SK-N-SH (cell line): ENCODE measurements around the gene DTX3L. TPM values are rescaled to one million over a fixed set of nuclear protein-coding genes. Genes with fewer than 3 reads are reported as not detected.
"Not testable (repeated sequence)": the region's sequence is repeated elsewhere in the genome, so short reads cannot be mapped to it uniquely, and the experiment has no call there.

Experiments
- CTCF ChIA-PET: fragments of 300-600, 350-600 bp; formaldehyde crosslinking; extraction: SDS; loops from one replicate; lab custom pipeline; 2021; lab: Yijun Ruan, JAX
- POLR2A ChIA-PET: fragments of 350-600 bp; sonication (Branson Sonifier 250); formaldehyde crosslinking; extraction: SDS; loops from one replicate; lab custom pipeline; 2020; ENCODE audit warnings: antibody characterized with exemption, inconsistent platforms; lab: Yijun Ruan, JAX
- DNase-seq: peaks from one replicate; pipeline ENCODE4 v3.0.0; 2012
- H2AFZ ChIP-seq: fragments of 200-600 bp; sonication (generic); 2 replicates; pipeline ENCODE4 v1.8.1; 2016; ENCODE audit warnings: antibody characterized with exemption, mild to moderate bottlenecking, low read depth
- H3F3A ChIP-seq: fragments of 200-600 bp; sonication (generic); replicated peaks from 2 replicates; pipeline ENCODE3; 2016; ENCODE audit warnings: antibody characterized with exemption, mild to moderate bottlenecking; ENCODE audit not compliant: insufficient read depth
- H3K27ac ChIP-seq, 2 experiments: fragments of 200-500 bp in 1 of 2; fragments of 200-600 bp in 1 of 2; sonication (Bioruptor generic) in 1 of 2; sonication (generic), shearing (Covaris generic) in 1 of 2; 2 replicates each; pipeline versions ENCODE4 v1.5.1 to v1.6.1; 2014 to 2016; ENCODE audit warnings: low read depth in 2 of 2, inconsistent platforms in 1 of 2, low read length in 1 of 2, mild to moderate bottlenecking in 1 of 2, mixed read lengths in 1 of 2
- H3K27me3 ChIP-seq: fragments of 200-600 bp; sonication (generic), shearing (Covaris generic); 2 replicates; pipeline ENCODE4 v1.6.1; 2016; ENCODE audit warnings: mixed run types; ENCODE audit not compliant: insufficient read depth
- H3K36me3 ChIP-seq, 2 experiments: fragments of 200-500 bp in 1 of 2; fragments of 200-600 bp in 1 of 2; sonication (Bioruptor generic) in 1 of 2; sonication (generic) in 1 of 2; replicated peaks in 1 of 2; 2 replicates each; pipeline versions ENCODE3 to v1.5.1; 2014 to 2016; ENCODE audit warnings: low read length in 1 of 2, mild to moderate bottlenecking in 1 of 2; ENCODE audit not compliant: insufficient read depth in 2 of 2, control insufficient read depth in 1 of 2
- H3K4me1 ChIP-seq, 2 experiments: fragments of 200-500 bp in 1 of 2; fragments of 200-600 bp in 1 of 2; sonication (Bioruptor generic) in 1 of 2; sonication (generic), shearing (Covaris generic) in 1 of 2; 2 replicates each; pipeline versions ENCODE4 v1.5.1 to v1.6.1; 2014 to 2016; ENCODE audit warnings: low read depth in 1 of 2, low read length in 1 of 2, mixed run types in 1 of 2; ENCODE audit not compliant: insufficient read depth in 2 of 2, control insufficient read depth in 1 of 2
- H3K4me2 ChIP-seq: fragments of 200-600 bp; sonication (generic), shearing (Covaris generic); 2 replicates; pipeline ENCODE4 v1.6.1; 2017; ENCODE audit warnings: mixed run types
- H3K4me3 ChIP-seq, 2 experiments: fragments of 200-500 bp in 1 of 2; fragments of 200-600 bp in 1 of 2; sonication (Bioruptor generic) in 1 of 2; sonication (generic), shearing (Covaris generic) in 1 of 2; 2 replicates each; pipeline versions ENCODE4 v1.5.1 to v1.8.1; 2014 to 2016; ENCODE audit warnings: low read depth in 2 of 2, inconsistent platforms in 1 of 2, low read length in 1 of 2, mild to moderate bottlenecking in 1 of 2, mixed read lengths in 1 of 2, moderate library complexity in 1 of 2
- H3K79me2 ChIP-seq: fragments of 200-600 bp; sonication (generic); 2 replicates; pipeline ENCODE4 v1.8.1; 2017; ENCODE audit warnings: mild to moderate bottlenecking; ENCODE audit not compliant: insufficient read depth
- H3K9ac ChIP-seq: fragments of 200-600 bp; sonication (generic); 2 replicates; pipeline ENCODE4 v1.6.1; 2017; ENCODE audit warnings: mixed run types
- H3K9me2 ChIP-seq: fragments of 200-600 bp; sonication (generic); 2 replicates; pipeline ENCODE4 v1.6.1; 2017; ENCODE audit warnings: mixed run types
- H3K9me3 ChIP-seq: fragments of 200-600 bp; sonication (generic); 2 replicates; pipeline ENCODE4 v1.6.1; 2017; ENCODE audit warnings: mixed run types, mild to moderate bottlenecking, moderate library complexity
- H4K20me1 ChIP-seq: fragments of 200-600 bp; sonication (generic); 2 replicates; pipeline ENCODE4 v1.6.1; 2017; ENCODE audit warnings: mild to moderate bottlenecking, mixed run types; ENCODE audit not compliant: insufficient read depth
- FOSL2 ChIP-seq: IDR thresholded peaks from 2 replicates; pipeline ENCODE4 v1.4.0; 2012; ENCODE audit warnings: low read depth, mild to moderate bottlenecking, moderate library complexity, borderline replicate concordance
- MAX ChIP-seq: IDR thresholded peaks from 2 replicates; pipeline ENCODE4 v1.4.0; 2012; ENCODE audit warnings: low read depth
- RAD21 ChIP-seq: IDR thresholded peaks from 2 replicates; pipeline ENCODE4 v1.6.1; 2012; ENCODE audit warnings: mild to moderate bottlenecking, low read length
- REST ChIP-seq: IDR thresholded peaks from 2 replicates; pipeline ENCODE4 v1.6.1; 2012; ENCODE audit warnings: mild to moderate bottlenecking, low read depth, low read length, moderate library complexity
- RFX5 ChIP-seq: IDR thresholded peaks from 2 replicates; pipeline ENCODE4 v1.6.1; 2012; ENCODE audit warnings: mild to moderate bottlenecking, improper control_type of control experiment, low read length
- TEAD4 ChIP-seq: IDR thresholded peaks from 2 replicates; pipeline ENCODE4 v1.4.0; 2012; ENCODE audit warnings: mild to moderate bottlenecking, borderline replicate concordance; ENCODE audit not compliant: insufficient read depth
- WGBS: methylation state at CpG from one replicate; pipeline ENCODE4 v1.1.6; 2017; ENCODE audit warnings: low lambda C conversion rate; 5-methylcytosine and 5-hydroxymethylcytosine counted together
- polyA plus RNA-seq, 3 experiments: library from polyadenylated mRNA; depleted of rRNA; stranded (reverse); fragments of >200 nt; gene quantifications; 2 replicates each; pipeline ENCODE4 v1.2.3, GENCODE V29; 2012

Gene DTX3L
- polyA plus RNA-seq, 1 of the 3 experiments (the other 2 are of a cell fraction), result 2.7 TPM

GRCh38 chr3:122563717-122564025 lies 467 bp upstream of the DTX3L start (continued):
- TF ChIP-seq REST (no peak), RFX5 (no peak)

GRCh38 chr3:122568131-122568530 lies 4.0 kb downstream of the DTX3L start:
- H3K9me3 ChIP-seq, H3K27ac ChIP-seq, H2AFZ ChIP-seq, H3F3A ChIP-seq, H3K27me3 ChIP-seq, POLR2A ChIA-PET, H3K9me2 ChIP-seq, H3K4me3 ChIP-seq, H4K20me1 ChIP-seq, DNase-seq, H3K4me2 ChIP-seq, H3K9ac ChIP-seq: not testable (repeated sequence)
- peaks cover 17 to 42% of the 10 kb centered on the region in 2 experiments for H3K36me3 ChIP-seq
- 97% methylated on average over 7 of the region's 7 CpGs for WGBS
- H3K4me1 ChIP-seq, result peaks cover 6 to 10% of the 10 kb centered on the region in 2 experiments; a peak in 2 of 4 replicates
- CTCF ChIA-PET, result interaction anchor here (1.1 to 1.6 kb wide), 2 partner anchors 11 to 111 kb away, joined by 4 to 5 read pairs; no protein-coding TSS in a partner anchor
- peaks cover 10% of the 10 kb centered on the region for H3K79me2 ChIP-seq

GRCh38 chr3:122568755-122569154 lies 4.6 kb downstream of the DTX3L start:
- Histone ChIP-seq H3F3A (no peaks in the 10 kb centered on the region), H4K20me1 (no peaks in the 10 kb centered on the region), H3K9ac (no peak overlapping the region), H3K9me2 (no peaks in the 10 kb centered on the region), H3K36me3 (peaks cover 17 to 42% of the 10 kb centered on the region in 2 experiments), H3K27ac (no peak overlapping the region), H2AFZ (no peak overlapping the region), H3K79me2 (peaks cover 10% of the 10 kb centered on the region), H3K9me3 (no peaks in the 10 kb centered on the region), H3K4me3 (no peak overlapping the region), H3K27me3 (no peaks in the 10 kb centered on the region), H3K4me2 (no peak overlapping the region), H3K4me1 (peaks cover 2 to 10% of the 10 kb centered on the region in 2 experiments; a peak in 2 of 4 replicates)
- TF ChIP-seq TEAD4, result no peak
- TF ChIP-seq MAX, result no peak
- POLR2A ChIA-PET, result no interaction called here
- no peak for DNase-seq
- WGBS, result 93% methylated on average over 3 of the region's 3 CpGs
- CTCF ChIA-PET, result interaction anchor here (0.7 to 1.6 kb wide), 3 partner anchors 10 to 1941 kb away, joined by 3 to 5 read pairs (median 4); no protein-coding TSS in a partner anchor

- Histone ChIP-seq H3K36me3 (peaks cover 8 to 25% of the 10 kb centered on the region in 2 experiments), H2AFZ (no peak overlapping the region), H4K20me1 (no peaks in the 10 kb centered on the region), H3K4me1 (peaks cover 0 to 6% of the 10 kb centered on the region in 2 experiments; a peak in 1 of 4 replicates)
- CTCF ChIA-PET, result no interaction called here
- no peak for DNase-seq
- TF ChIP-seq RAD21 (no peak), FOSL2 (0 out of 2 replicates have a peak, but pooled peaks have one; percentile 4)
- TF ChIP-seq, all 33 proteins: peak for 1
- Histone ChIP-seq H3F3A (no peaks in the 10 kb centered on the region), H3K4me2 (no peak overlapping the region), H3K27ac (no peak overlapping the region), H3K9ac (no peak overlapping the region), H3K9me2 (no peaks in the 10 kb centered on the region), H3K79me2 (no peaks in the 10 kb centered on the region), H3K4me3 (no peak overlapping the region), H3K9me3 (no peaks in the 10 kb centered on the region), H3K27me3 (no peaks in the 10 kb centered on the region)
- 80% methylated on average over 3 of the region's 3 CpGs for WGBS
- POLR2A ChIA-PET, result no interaction called here
Observed at GRCh38 chr3:122572940-122573412, 8.8 kb downstream of the DTX3L start.
